GM21390 (cell line): ENCODE results near the gene CHAF1A.

ENCODE experiments used
- ATAC-seq: cut with Tn5 transposase; IDR thresholded peaks from one replicate; pipeline ENCODE4 v1.9.1; 2021; ENCODE audit not compliant: unreplicated experiment

Gene CHAF1A

GRCh38 chr19:4365791-4366665 lies 36.4 kb upstream of the CHAF1A start:
- no peak for ATAC-seq

GRCh38 chr19:4366666-4367335 lies 35.6 kb upstream of the CHAF1A start:
- ATAC-seq: no peak

- ATAC-seq: no peak
These were observed 35.1 kb upstream of the CHAF1A start for GRCh38 chr19:4367336-4367723.

DNA sequence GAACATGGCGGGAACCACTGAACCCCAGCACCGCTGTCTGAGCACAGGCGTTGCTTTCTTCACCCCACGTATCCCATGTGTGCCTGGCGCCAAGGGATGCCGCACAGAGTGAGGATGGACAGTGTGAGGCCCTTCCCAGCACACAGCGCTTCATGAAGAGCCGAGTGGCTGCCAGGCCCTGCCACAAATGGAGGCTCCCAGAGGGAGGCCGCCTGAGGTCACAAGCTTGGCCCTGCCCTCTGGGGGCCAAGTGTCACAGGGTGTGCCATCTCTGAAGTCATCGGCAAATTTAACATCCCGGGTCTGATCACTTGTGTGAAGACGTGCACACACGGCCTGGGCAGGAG lies 34.7 kb upstream of the CHAF1A start:
- no peak for ATAC-seq

DNA sequence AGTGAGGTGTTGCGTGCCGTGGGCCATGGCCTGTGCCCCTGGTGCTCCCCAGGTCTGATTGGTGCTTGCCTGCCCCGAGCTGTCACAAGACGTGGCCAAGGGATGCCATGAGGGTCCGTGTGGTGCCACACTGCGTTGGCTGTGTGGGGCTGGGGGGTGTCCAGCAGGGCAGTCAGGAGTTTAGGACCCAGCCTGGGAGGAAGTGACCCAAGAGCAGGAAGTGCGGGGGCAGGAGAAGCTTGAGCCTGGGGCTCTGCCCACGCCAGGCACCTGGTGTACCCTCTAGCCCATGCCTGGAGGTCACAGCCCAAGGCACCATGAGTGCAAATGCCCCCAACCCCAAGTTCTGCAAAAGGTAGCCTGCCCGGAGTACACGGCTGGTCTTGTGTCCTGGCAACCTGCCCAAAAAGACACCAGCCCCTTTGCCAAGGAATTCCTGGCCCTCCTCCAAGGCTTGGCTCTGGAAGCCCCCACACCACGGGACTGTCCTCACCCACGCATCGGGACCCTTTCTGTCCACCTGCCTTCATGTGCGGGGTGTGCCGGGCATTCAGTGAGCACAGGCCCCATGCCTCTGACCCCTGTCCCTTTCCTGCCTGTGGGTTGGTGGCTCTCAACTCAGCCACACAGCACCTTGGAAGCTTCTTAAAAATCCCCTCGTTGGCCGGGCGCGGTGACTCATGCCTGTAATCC lies 34.2 kb upstream of the CHAF1A start:
- ATAC-seq: no peak

DNA sequence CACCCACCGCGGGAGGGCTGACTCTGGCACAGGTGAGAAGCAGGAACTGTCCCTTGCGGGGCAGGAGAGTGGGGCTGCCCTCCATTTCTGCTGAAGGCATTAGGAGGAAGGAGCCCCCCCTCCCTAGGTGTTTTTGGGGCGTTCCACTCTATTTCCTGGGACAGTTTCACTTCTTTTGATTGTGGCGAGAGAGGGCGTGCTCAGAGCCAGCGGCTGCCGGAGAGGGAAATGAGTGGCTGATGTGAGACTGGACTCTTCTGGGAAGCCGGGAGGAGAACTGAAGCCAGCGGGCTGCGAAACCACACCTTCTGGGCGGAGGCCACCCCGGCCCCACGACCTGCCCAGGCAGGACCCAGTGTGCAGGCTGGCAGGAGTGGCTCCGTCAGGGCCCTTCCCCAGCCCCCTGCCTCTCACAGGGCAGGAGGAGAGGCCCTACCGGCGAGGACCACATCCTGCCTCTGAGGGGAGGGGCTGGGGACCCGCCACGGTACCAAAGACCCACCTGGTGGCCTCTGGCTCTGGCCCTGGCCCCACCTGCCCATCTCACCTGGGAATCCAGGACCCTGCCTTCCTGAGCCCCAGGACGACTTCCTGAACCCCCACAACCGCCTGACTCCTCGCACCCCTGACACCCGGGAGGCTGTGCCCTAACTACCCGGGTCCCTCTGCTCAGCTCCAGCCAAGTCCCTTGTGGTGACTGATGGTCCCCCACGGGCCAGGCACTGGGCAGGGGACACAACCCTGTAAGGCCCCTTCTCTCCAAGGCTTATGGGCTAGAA lies 33.1 kb upstream of the CHAF1A start:
- peak; percentile 46 for ATAC-seq

DNA sequence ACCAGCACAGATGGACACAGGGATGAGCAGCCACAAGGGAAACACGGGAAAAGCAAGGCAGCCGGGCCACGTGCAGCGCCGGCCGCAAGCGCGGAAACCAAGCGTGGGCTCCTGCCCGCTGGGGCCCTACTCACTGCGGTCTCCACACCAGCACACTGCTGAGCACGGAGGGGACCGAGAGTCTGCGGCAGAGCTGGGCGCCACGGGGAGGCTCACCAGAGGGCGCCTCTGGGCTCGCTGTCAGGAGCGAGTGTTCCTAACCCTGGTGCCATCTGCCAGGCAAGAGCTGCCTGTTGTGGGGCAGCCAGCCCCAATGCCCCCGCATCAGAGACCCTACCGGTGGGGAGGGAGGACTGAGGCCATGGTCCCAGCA lies 32.6 kb upstream of the CHAF1A start:
- ATAC-seq: peak; percentile 31

- no peak for ATAC-seq
These were observed 31.9 kb upstream of the CHAF1A start for GRCh38 chr19:4370418-4371041.

DNA sequence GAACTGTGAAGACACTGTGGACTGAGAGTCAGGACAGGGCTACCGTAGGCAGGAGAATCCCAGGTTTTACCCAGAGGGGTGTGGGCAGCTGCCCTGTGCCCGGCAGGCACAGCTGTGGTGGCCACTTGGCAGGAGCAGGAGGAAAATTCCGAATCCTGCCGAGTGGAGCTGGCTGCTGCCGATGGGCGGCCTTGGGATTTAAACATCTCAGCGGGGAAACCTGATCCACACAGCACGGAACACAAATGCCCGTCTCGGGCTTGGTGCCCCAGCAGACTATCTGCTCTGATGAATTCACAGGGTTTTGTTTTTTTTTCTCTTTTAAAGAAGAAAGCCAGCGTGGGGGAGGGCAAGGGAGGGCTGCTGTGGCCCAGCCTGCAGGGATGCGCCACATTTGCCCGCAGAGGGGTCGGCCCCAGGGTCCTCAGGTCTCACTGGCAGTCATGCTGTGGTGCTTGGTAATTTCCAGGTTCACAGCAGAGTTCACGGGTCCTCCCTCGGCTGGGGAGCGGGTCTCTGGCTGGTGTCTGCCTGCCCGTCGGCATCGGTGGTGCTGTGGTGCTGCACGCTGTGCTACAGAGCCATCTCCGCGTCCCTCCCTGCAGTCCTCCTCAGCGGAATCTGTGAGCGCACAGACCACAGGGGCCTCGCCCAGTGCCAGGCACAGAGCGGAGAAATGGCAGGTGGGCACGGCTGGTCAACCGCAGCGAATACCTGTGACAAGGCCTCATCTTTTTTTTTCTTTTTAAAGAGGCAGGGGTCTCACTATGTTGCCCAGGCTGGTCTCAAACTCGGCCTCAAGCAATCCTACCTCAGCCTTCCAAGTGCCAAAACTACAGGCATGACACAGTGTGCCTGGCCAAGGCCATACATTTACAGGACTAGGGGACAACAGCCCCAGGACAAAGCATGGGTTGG lies 30.9 kb upstream of the CHAF1A start:
- no peak for ATAC-seq

DNA sequence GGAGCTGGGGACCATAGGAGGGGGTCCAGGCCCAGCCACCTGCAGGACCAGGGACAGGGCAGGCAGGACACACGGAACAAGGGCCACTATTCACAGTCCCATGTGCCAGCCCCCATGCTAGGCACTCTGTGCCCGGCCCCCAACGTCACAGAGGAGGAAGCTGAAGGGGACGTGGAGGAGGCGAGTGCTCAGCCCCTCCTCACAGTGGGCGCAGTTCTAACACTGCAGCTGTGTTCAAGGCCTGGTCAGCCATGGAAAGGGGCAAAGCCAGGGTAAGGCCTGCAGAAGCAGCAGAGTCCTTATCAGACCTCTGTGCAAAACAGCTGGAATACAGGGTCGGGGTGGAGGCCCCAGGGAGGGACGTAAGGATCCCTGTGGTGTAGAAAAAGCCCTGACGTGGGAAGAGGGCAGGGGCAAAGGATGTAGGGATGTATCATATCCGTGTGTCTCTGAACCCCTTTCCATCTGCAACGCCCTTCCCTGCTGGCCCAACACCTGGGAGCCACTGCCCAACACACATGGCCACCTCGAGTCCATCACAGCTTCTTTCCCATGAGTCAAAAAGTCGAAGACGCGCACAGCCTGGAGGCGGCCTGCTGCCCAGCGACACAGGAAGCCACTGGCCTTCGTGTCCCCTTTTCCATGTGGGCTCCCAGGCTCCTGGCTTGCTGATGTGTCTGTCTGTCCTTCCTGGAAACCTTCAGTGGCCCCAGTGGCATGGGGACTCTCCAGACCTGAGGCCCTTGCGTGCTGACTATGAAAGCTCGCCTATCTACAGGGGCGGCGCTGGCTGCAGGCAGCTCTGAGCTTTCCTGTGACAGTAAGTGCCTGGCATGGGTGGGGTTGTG lies 30.1 kb upstream of the CHAF1A start:
- ATAC-seq: no peak

DNA sequence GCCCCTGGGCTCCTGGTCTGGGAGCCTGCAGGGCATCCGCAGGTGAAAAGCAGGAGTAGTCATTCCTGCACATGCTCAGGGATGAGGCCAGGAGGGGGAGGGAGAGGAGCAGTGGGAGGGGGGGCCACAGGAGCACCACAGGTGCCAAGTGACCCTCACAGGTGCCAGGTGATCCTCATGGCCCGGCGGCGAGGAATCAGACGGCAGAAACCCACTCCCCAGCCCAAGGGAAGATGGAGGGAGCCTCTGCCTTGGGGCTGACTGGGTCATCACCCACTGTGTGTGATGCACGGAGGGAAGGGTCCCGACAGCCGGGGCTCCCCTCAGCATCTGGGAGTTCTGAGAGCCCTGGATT lies 29.4 kb upstream of the CHAF1A start:
- ATAC-seq: no peak

- no peak for ATAC-seq
These were observed 28.6 kb upstream of the CHAF1A start for GRCh38 chr19:4373601-4374497.

- no peak for ATAC-seq
These were observed 27.8 kb upstream of the CHAF1A start for GRCh38 chr19:4374498-4375163.

- ATAC-seq: no peak
These were observed 27.0 kb upstream of the CHAF1A start for GRCh38 chr19:4375164-4376027.

GRCh38 chr19:4376028-4376670 lies 26.3 kb upstream of the CHAF1A start:
- no peak for ATAC-seq

DNA sequence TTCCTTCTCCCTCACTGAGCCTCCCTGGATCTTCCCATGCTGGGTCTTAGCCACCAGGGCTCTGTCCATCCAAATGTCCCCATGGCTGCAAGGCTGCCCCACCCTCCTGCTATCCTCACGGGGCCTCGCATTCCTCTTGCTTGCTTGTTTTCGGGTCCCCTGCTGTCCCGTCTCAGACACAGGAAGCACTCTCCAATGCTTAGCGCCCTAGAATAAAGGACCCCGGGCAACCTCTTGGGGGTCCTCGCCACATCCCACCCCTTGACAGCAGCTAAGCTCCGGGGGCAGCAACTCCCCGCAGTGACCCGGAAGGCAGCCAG lies 25.8 kb upstream of the CHAF1A start:
- no peak for ATAC-seq
